Neural cell (in vitro differentiated cells): ENCODE measurements around the gene TMCO1. TPM values are rescaled to one million over a fixed set of nuclear protein-coding genes. Genes with fewer than 3 reads are reported as not detected.

Experiments used
- H2AFZ ChIP-seq: fragments of 200-600, 300-800 bp; sonication (generic), shearing (Covaris generic); 2 replicates; pipeline ENCODE4 v1.6.0; 2014; ENCODE audit warnings: low read depth, mild to moderate bottlenecking, antibody characterized with exemption, low read length, moderate library complexity
- H3F3A ChIP-seq: fragments of 200-600 bp; shearing (Covaris generic); 2 replicates; pipeline ENCODE4 v1.6.1; 2016; ENCODE audit warnings: mild to moderate bottlenecking, moderate library complexity, mixed read lengths, antibody characterized with exemption, low read length; ENCODE audit not compliant: insufficient read depth, poor library complexity, severe bottlenecking
- H3K27ac ChIP-seq: fragments of 200-600, 300-800 bp; sonication (generic), shearing (Covaris generic); 2 replicates; pipeline ENCODE4 v1.5.1; 2014; ENCODE audit warnings: mild to moderate bottlenecking, low read length, moderate library complexity
- H3K27me3 ChIP-seq: fragments of 300-800, 200-600 bp; sonication (generic), shearing (Covaris generic); 2 replicates; pipeline ENCODE4 v1.6.0; 2014; ENCODE audit warnings: mild to moderate bottlenecking, low read depth, low read length, moderate library complexity; ENCODE audit not compliant: insufficient read depth
- H3K36me3 ChIP-seq: fragments of 300-800, 200-600 bp; sonication (generic), shearing (Covaris generic); 2 replicates; pipeline ENCODE4 v1.5.1; 2014; ENCODE audit warnings: mild to moderate bottlenecking, antibody characterized with exemption, low read length, moderate library complexity; ENCODE audit not compliant: insufficient read depth
- H3K4me2 ChIP-seq: fragments of 300-800, 200-600 bp; sonication (generic), shearing (Covaris generic); 2 replicates; pipeline ENCODE4 v1.6.0; 2014; ENCODE audit warnings: mild to moderate bottlenecking, low read length
- H3K4me3 ChIP-seq: fragments of 300-800, 200-600 bp; sonication (generic), shearing (Covaris generic); 2 replicates; pipeline ENCODE4 v1.5.1; 2014; ENCODE audit warnings: mild to moderate bottlenecking, low read length, moderate library complexity
- H3K79me2 ChIP-seq: fragments of 200-600 bp; shearing (Covaris generic); replicated peaks from 2 replicates; pipeline ENCODE4 v1.6.0; 2014; ENCODE audit warnings: mild to moderate bottlenecking, low read length, moderate library complexity; ENCODE audit not compliant: insufficient read depth
- H3K9ac ChIP-seq: fragments of 300-800, 200-600 bp; sonication (generic), shearing (Covaris generic); 2 replicates; pipeline ENCODE4 v1.6.1; 2016; ENCODE audit warnings: mild to moderate bottlenecking, low read length, mixed read lengths
- H3K9me2 ChIP-seq: fragments of 200-600 bp; shearing (Covaris generic); 2 replicates; pipeline ENCODE4 v1.6.1; 2016; ENCODE audit warnings: mild to moderate bottlenecking, low read length, mixed read lengths; ENCODE audit not compliant: insufficient read depth
- H3K9me3 ChIP-seq: fragments of 200-600, 300-800 bp; sonication (generic), shearing (Covaris generic); 2 replicates; pipeline ENCODE4 v1.6.1; 2016; ENCODE audit warnings: mild to moderate bottlenecking, mixed run types, low read length, moderate library complexity, mixed read lengths
- H4K20me1 ChIP-seq: fragments of 200-600 bp; shearing (Covaris generic); 2 replicates; pipeline ENCODE4 v1.6.1; 2016; ENCODE audit warnings: mild to moderate bottlenecking, mixed run types; ENCODE audit not compliant: insufficient read depth
- CTCF ChIP-seq: fragments of 450-650 bp; IDR thresholded peaks from 2 replicates; pipeline ENCODE4 v1.5.1; 2014; ENCODE audit warnings: antibody characterized with exemption, mild to moderate bottlenecking, moderate library complexity; ENCODE audit not compliant: poor library complexity, severe bottlenecking
- EP300 ChIP-seq: fragments of 450-650 bp; conservative IDR thresholded peaks from 2 replicates; pipeline ENCODE4 v1.6.1; 2014; ENCODE audit warnings: antibody characterized with exemption, mild to moderate bottlenecking, moderate library complexity; ENCODE audit not compliant: poor library complexity, severe bottlenecking
- EZH2 ChIP-seq: fragments of 200-600, 300-800 bp; shearing (Covaris generic), sonication (generic); IDR thresholded peaks from 2 replicates; pipeline ENCODE4 v1.6.1; 2014; ENCODE audit warnings: antibody characterized with exemption, low read length, borderline replicate concordance, mild to moderate bottlenecking; ENCODE audit not compliant: insufficient read depth, poor library complexity, severe bottlenecking
- MXI1 ChIP-seq: fragments of 450-650 bp; conservative IDR thresholded peaks from 2 replicates; pipeline ENCODE4 v1.6.1; 2014; ENCODE audit warnings: antibody characterized with exemption, mild to moderate bottlenecking; ENCODE audit not compliant: poor library complexity, severe bottlenecking
- POLR2AphosphoS5 ChIP-seq: IDR thresholded peaks from 2 replicates; pipeline ENCODE4 v1.6.1; 2012
- RAD21 ChIP-seq: fragments of 450-650 bp; conservative IDR thresholded peaks from 2 replicates; pipeline ENCODE4 v1.6.1; 2014; ENCODE audit warnings: antibody characterized with exemption, mild to moderate bottlenecking, moderate library complexity
- REST ChIP-seq: IDR thresholded peaks from 2 replicates; pipeline ENCODE4 v1.6.1; 2012; ENCODE audit warnings: borderline replicate concordance
- SMC3 ChIP-seq: fragments of 450-650 bp; conservative IDR thresholded peaks from 2 replicates; pipeline ENCODE4 v1.6.1; 2014; ENCODE audit warnings: antibody characterized with exemption, mild to moderate bottlenecking, moderate library complexity; ENCODE audit not compliant: poor library complexity
- TAF1 ChIP-seq: IDR thresholded peaks from 2 replicates; pipeline ENCODE4 v1.6.1; 2012; ENCODE audit warnings: low read depth
- polyA plus RNA-seq: library from polyadenylated mRNA; depleted of rRNA; stranded (reverse); fragments of >200 nt; gene quantifications from 2 replicates; pipeline ENCODE4 v1.2.3, GENCODE V29; 2014

TMCO1 gene
- polyA plus RNA-seq, 1 donor from 2014 or later = 137 TPM

GRCh38 chr1:165679282-165680036 is 89.2 kb downstream of the TMCO1 start:
- peaks cover 5% of the 10 kb centered on the region for H3K36me3 ChIP-seq
- H3K27me3 ChIP-seq = no peaks in the 10 kb centered on the region
- H4K20me1 ChIP-seq = no peaks in the 10 kb centered on the region
- no peak overlapping the region for H3K9ac ChIP-seq
- H3K27ac ChIP-seq = no peak overlapping the region
- no peaks in the 10 kb centered on the region for H3K9me2 ChIP-seq
- no peak overlapping the region for H3K4me2 ChIP-seq
- no peak overlapping the region for H2AFZ ChIP-seq
- H3K9me3 ChIP-seq = no peaks in the 10 kb centered on the region
- peaks cover 3% of the 10 kb centered on the region for H3K79me2 ChIP-seq
- no peak overlapping the region for H3K4me3 ChIP-seq
- H3F3A ChIP-seq = no peaks in the 10 kb centered on the region
- TF ChIP-seq SMC3 (no peak), EP300 (no peak), TAF1 (no peak), RAD21 (no peak), EZH2 (no peak), REST (no peak), POLR2AphosphoS5 (no peak), CTCF (no peak), MXI1 (no peak)

- H3K27ac ChIP-seq = no peak overlapping the region
- H3K4me2 ChIP-seq = no peak overlapping the region
- no peak overlapping the region for H3K4me3 ChIP-seq
- no peaks in the 10 kb centered on the region for H3K27me3 ChIP-seq
- no peak for TF ChIP-seq TAF1
- TF ChIP-seq REST = no peak
- no peak for TF ChIP-seq RAD21
- TF ChIP-seq CTCF = no peak
- TF ChIP-seq POLR2AphosphoS5 = no peak
- no peak for TF ChIP-seq MXI1
- TF ChIP-seq EZH2 = no peak
- TF ChIP-seq SMC3 = no peak
- no peak for TF ChIP-seq EP300
- peaks cover 5% of the 10 kb centered on the region for H3K36me3 ChIP-seq
- no peaks in the 10 kb centered on the region for H3K9me3 ChIP-seq
- H3K9ac ChIP-seq = no peak overlapping the region
- no peak overlapping the region for H2AFZ ChIP-seq
- peaks cover 2% of the 10 kb centered on the region for H3K79me2 ChIP-seq
- H3K9me2 ChIP-seq = no peaks in the 10 kb centered on the region
- no peaks in the 10 kb centered on the region for H4K20me1 ChIP-seq
- no peaks in the 10 kb centered on the region for H3F3A ChIP-seq
Observed at GRCh38 chr1:165678509-165678908, 90.2 kb downstream of the TMCO1 start.
